ENCODE measurements around the gene DHX36.

Gene DHX36, protein sequence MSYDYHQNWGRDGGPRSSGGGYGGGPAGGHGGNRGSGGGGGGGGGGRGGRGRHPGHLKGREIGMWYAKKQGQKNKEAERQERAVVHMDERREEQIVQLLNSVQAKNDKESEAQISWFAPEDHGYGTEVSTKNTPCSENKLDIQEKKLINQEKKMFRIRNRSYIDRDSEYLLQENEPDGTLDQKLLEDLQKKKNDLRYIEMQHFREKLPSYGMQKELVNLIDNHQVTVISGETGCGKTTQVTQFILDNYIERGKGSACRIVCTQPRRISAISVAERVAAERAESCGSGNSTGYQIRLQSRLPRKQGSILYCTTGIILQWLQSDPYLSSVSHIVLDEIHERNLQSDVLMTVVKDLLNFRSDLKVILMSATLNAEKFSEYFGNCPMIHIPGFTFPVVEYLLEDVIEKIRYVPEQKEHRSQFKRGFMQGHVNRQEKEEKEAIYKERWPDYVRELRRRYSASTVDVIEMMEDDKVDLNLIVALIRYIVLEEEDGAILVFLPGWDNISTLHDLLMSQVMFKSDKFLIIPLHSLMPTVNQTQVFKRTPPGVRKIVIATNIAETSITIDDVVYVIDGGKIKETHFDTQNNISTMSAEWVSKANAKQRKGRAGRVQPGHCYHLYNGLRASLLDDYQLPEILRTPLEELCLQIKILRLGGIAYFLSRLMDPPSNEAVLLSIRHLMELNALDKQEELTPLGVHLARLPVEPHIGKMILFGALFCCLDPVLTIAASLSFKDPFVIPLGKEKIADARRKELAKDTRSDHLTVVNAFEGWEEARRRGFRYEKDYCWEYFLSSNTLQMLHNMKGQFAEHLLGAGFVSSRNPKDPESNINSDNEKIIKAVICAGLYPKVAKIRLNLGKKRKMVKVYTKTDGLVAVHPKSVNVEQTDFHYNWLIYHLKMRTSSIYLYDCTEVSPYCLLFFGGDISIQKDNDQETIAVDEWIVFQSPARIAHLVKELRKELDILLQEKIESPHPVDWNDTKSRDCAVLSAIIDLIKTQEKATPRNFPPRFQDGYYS

DNA sequence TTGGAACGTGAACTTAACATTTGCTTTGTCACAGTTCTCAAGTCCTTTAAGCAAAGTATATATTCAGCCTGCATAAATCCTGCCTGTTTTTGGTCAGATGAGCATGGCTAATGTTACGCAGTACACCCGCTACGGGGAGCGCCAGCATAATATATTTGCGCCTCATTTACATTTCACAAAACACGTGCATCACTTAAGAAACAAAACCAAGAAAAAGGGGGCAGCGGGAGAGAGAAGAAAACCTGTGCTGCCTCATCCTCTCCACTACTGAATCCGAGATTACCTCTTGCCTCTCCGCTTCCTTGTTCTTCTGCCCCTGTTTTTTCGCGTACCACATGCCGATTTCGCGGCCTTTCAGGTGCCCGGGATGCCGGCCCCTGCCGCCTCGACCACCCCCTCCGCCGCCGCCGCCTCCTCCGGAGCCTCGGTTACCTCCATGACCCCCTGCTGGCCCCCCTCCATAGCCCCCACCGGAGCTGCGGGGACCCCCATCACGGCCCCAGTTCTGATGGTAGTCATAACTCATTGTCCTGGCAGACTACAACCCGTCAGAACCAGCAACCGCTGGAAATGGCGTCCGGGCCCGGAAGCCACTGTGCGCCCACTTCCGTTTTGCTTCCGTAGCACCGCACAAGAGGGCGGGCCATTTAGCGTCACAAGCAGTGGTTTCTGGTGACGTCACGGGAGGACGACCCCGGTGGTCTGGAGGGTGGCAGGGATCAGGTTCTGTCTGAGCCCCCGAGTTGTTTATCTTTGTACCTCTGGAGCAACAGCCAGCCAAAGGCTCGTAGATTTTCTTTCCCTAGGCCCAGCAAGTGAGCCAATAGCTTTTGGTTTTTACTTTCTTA, at the start of gene DHX36:
DHX36 (minus strand) TSS at position 597 of the 848 bp plus-strand sequence; CDS start at position 526, 71 bp downstream.
- peak; percentile 93 for DNase-seq (ENCODE audit: low read depth)

DNA sequence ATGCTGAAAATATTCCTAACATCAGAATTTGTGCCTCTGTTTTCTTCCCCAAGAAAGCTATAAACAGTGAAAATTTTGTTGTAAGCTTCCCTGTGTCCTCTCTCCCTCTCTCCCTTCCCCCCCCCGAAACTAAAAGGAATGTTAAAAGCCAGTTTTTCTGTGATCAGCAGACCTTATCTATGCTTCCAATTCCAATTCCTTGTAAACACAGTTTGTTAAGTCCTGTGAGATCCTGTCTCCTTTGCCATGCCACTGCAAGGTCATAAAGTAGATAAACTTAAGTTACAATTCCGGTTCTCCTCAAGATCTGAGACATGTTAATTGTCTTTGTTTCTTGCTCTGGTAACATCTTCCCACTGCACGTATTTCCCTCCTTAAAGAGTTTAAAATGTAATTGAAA, 42.9 kb upstream of the DHX36 start:
- no peak for DNase-seq (ENCODE audit: low read depth)

DNA sequence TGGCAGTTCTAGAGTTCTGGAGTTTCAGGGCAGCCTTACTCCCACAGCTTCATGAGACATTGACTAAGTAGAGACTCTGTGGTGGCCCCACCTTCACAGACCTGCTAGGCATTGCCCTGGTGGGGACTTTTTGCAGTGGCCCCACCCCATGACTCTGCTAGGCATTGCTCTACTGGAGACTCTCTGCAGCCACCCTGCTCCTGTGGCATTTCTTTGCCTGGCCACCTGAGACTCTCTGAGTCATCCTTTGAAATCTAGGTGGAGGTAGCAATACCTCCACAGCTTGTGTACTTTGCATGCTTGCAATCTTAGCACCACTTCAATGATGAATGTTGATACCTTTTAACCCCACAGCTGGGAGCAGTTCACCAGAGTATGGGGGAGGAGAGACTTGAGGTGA, 40.6 kb upstream of the DHX36 start:
- no peak for DNase-seq (ENCODE audit: low read depth)

DNA sequence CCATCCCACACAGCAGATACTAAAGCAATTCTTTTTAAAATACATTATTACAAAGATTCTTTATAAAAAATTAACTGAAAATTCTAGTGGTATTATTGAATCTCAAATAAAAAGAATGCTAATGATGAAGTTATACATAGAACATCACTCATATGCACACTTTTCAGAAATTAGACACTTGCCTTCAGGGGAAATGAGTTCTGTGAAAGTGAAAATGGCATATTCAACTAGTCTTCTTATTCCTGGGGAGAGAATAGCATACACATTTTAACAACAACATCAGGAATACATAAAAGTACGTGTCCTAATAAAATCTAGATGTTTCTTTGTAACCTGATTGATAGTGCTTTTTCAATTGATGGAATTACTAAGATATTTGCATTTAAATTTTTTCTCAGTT, 36.8 kb upstream of the DHX36 start:
- DNase-seq (ENCODE audit: low read depth), result no peak

DNA sequence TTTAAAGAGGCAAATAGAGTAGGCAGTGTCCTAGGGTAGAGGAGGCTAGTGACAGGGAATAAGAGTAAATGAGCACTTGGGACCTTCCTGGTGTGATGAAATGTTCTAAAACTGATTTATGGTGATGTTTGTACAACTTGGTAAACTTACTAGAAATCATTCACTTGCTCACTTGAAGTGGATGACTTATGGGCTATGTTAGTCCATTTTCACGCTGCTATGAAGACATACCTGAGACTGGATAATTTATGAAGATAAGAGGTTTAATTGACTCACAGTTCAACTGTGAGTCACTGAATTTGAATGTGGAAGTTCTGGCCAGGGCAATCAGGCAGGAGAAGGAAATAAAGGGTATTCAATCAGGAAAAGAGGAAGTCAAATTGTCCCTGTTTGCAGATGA, 31.7 kb upstream of the DHX36 start:
- DNase-seq (ENCODE audit: low read depth), result peak; percentile 1

DNA sequence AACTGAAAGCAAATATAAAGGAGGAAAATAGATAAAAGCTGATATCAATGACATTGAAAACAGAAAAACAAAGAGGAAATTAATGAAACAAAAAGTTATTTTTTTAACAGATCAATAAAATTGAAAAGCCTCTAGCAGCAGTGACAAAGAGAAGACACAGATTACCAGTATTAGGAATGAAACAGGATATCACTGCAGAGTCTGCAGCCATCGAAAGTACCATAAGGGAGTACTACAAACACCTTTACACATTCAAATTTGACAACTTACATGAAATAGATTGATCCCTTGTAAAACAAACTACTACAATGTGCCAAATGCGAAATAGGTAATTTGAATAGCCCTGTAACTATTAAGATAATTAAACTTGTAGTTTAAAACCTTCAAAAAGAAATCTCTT, 24.9 kb upstream of the DHX36 start:
- DNase-seq (ENCODE audit: low read depth), result no peak

DNA sequence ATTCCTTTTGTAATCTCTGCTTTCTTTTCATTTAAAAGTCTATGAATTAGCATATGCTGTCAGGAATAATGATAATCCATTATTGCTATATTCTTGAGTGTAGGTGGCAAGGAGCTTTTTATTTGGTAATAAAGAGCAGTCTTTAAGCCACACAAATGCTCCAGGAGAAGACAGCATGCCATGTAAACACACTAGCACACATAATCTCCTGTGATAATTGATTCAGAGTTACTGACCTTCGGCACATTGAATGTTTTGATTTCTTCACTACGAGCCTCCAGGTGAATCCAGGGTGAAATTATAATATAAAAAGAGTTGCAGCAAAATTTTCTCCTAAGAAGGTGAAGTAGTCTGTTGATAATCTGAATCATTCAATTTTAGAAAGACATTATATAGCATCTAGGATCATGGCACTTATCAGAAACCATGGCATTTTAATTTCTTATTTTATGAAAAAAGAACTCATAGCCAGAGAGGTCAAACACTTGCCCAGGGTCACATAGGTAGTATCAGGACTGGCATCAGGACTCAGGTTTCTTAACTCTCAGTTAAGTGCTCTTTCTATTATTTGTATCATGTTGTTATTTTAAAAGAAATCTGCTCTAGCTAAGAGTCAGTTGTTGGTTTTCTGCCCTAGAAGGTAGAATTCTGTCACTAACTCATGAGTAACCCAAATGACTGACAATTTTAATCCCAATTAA, 21.3 kb upstream of the DHX36 start:
- DNase-seq (ENCODE audit: low read depth), result no peak

DNA sequence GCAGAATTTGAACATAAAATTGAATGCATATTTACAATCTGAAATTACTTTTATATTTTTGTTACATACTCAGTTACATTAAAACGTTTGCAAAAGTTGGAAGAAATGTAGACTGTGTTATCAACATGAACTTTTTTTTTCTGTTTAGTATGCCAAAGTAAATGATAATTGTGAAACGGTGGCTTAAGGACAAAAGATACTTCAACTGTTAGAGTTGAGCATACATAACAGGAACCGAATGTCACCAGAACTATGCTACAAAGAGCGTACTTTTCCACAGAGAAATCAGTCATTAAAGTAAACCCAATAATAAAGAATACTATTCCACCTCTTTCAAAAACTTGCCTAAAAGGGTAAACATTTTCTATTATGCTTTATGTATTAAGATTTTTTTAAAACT, 14.3 kb upstream of the DHX36 start:
- no peak for DNase-seq (ENCODE audit: low read depth)

DNA sequence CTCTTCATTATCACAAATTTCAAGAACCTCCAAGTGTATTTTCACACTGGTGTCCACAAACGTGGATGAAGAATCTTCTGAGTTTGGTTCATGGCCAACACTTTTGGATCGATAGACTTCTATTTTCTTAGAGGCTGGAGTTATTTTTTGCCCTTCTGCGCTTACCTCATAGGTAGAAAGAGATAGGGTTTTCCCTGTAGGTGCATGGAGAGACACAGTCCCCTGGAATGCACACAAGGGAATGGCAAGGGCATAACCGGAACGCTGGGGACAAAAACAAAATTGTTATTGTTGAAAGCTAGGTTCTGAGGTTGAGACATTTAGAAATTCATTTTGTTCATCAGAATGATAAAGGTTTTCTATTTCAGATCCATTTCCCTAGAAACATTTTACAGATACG, 13.7 kb upstream of the DHX36 start:
- DNase-seq (ENCODE audit: low read depth), result no peak

DNA sequence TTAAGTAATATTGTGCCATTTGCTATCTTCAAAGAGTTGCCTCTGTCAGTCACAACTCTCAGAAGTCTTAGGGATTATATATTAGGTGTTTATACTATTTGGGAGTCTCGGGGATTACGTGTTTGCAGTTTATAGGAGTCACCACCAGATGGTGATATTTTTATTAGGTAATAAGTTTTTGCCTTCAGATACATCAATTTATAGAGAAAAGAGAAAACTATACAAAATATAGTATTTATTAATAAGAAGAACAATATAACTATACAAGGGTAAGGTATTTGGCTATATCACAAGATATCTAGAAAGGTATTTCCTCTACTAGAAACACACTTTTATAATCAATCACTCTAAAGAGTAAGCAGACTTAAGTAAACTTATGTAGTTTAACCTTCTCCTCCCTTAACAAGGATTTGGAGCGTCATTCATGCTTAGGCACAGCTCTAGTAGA, 10.7 kb upstream of the DHX36 start:
- peak; percentile 60 for DNase-seq (ENCODE audit: low read depth)

DNA sequence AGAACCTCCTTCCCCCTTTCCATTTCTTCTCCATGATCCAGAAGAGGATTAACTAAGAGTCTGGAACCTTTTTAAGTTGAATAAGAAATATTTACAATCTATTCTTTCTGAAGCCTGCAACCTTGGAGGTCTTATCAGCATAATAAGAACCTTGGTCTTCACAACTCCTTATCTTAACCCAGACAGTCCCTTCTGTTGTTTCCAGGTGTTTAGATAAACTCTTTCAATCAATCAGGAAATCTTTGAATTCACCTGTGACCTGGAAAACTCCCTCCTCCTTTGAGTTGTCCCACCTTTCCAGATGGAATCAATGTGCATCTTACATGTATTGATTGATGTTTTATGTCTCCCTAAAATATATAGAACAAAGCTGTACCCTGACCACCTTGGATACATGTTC, 3.6 kb upstream of the DHX36 start:
- DNase-seq (ENCODE audit: low read depth), result no peak

DNA sequence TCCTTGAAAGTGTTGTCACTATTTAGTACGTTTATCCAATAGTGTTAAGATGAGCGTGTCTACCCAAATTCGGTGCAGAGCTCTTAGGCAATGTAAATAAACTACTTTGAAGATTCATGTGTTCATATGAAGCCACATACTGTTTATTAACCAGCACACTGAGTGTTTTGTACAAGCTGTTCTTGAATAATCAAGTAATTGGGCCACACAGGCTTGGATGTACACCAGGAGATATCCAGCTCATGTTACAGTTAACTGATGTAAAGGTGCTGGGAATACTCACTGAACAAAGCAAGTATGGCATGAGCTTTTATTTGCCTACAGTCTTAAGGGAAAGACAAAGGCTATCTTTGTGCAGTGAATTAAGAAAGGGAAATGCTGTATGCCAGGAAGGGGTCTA, 632 bp upstream of the DHX36 start:
- peak; percentile 4 for DNase-seq (ENCODE audit: low read depth)

DNA sequence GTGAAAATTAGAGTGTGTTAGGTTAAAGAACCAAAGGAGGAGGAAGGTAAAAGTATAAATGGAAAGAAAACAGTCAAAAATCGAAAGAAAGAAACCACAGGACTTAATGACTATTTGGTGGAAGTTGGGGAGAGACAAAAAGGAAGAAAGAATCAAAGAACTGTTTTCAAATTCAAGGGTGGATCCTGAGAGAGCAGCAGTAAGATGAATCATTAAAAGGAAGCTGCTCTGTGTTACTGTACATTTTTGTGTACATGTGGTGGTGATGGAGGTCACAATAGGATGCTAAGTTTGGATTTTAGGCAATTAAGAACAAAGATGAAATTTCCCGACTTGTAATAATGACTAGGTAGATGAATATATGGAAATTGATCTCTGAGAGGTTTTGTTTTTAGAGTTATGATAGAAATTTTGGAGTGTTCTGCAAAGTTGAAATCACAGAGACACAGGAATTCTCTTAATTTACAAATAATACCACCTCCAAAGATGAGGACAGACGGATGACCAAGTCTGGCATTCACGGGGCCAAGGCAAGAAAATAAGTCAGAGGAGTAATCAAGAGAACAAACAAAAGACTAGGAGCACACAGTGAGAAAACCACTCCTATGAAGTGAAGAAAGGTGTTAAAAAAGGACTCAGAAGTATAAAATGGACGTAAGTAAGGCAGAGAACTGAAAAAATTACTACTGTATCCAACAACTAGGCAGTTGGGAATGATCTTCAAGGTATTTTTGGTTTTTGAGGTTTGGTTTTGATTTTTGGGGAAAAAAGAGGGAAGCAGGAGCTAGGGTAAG, 7.1 kb downstream of the DHX36 start:
- DNase-seq (ENCODE audit: low read depth), result peak; percentile 33

DNA sequence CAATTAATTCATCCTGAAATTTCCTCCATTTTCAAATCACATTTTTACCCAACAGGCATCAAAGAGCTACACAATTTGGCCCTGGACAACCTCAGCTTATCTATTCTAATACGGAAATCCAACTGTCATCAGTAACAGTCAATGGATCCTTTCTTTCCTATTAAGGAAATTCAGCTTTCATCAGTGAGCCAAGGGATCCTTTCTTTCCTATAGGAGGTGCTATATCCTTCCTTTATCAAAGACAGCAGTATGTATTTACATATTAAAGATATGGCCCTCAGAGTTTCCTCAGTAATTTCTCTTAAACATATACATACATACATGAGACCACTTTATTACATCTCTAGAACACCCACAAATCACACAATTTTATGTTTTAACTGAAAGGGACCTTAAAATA, 10.1 kb downstream of the DHX36 start:
- no peak for DNase-seq (ENCODE audit: low read depth)

DNA sequence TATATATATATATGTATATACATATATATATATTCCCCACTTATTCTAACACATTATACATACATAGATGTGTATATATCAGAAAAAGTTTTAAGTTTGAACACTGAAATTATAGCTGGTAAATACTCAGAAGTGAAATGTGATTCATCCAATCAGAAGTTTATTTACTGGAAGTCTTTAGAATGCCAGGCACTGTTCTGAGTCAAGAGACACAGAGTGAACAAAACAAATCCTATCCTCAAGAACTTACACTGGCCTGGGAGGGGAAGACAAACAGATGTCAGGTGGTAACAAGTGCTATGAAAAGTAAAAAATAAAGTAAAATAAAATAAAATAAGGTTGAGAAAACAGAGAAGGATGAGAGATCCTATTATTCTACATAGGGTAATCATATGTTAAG, 13.4 kb downstream of the DHX36 start:
- peak; percentile 22 for DNase-seq (ENCODE audit: low read depth)

DNA sequence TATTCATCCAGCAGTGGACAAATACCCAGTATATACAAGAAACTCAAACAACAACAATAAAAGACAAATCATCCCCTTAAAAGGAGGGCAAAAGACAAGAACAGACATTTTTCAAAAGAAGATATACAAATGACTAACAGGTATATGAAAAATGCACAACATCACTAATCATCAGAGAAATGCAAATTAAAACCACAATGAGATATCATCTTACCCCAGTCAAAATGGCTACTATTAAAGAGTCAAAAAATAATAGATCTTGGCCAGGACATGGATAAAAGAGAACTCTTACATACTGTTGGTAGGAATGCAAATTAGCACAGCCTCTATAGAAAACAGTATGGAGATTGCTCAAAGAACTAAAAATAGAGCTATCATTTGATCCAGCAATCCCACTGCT, 16.9 kb downstream of the DHX36 start:
- DNase-seq (ENCODE audit: low read depth), result no peak

DNA sequence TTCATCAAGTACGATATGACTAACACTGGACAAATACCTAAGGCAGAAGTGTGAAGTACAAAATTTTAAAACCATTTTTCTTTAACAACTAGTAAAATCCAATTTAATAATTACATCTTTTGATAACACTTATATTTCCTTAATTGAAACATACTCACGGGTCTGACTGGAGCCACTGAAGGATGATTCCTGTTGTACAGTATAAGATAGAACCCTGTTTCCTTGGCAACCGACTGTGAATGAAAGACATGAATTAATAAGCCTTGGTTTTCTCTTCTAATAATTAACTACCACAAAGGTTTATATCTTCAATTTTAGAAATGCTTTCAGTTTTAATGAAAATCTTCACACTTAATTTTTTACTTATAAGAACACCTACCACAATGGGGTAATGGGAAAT, 19.4 kb downstream of the DHX36 start:
- no peak for DNase-seq (ENCODE audit: low read depth)

DNA sequence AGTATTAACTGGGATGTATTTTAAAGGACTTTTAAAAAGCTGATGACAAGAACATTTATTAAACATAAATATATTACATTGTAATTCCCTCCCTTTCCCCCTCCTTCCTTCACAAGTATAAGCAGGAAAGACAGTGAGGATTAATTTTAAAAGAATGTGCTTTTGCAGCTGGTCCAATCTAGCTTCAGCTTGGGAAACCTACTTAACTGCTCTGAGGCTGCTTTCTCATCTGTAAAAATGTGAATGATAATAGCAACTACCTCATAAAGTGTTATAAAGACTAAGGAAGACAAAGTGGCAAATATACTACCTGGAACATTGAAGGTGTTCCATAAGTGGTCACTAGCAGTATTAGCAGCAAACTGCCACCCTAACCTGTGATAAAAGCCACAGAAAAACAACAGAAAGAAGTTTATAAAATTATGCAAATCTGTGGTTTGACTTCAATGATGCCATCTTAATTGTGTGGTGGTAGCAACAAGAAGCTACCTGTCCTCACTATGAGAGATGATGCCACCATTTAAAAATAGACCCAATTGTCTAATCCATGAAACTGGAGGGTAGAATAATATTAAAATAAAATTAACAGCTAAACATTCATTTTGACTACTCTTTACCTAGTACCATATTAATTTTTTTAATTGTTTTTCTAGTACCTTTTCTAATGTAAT, 20.0 kb downstream of the DHX36 start:
- DNase-seq (ENCODE audit: low read depth), result peak; percentile 33

DNA sequence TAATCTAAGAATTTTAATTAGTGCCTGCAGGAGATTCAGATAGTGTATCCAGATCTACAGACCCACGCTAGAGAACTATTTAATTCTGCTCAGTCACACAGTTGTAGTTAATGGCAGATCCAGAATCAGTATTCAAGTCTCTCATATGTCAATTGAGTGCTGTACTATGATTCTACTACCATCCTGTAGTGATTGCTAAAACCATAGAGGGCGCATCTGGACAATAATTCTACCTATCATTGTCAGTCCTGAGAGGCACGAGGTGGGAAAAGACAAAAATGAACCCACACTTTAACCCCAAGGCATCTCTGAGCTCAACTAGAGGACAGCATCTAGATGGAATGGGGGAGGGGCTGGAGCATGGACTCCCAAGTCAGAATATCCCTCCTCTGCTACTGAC, 22.7 kb downstream of the DHX36 start:
- DNase-seq (ENCODE audit: low read depth), result no peak

DNA sequence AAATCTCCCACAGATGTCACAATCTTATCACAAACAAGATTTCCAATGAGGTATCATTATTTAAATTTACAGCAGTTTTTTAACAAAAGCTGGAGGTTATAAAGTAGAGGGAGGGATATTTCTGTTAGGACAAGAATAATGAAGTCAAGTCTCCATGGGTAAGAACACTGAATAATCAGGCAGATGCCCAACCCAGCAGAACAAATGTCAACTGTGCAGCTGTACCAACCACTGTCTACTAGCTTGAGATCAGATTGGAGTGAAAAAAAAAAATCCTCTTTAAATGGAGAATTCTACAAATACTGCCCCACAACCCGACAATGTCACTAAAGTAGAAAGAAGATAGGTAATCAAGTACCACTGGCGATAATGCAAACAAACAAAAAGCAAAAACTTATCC, 30.3 kb downstream of the DHX36 start:
- DNase-seq (ENCODE audit: low read depth), result no peak
